Neuron (in vitro differentiated cells): ENCODE data around the gene CTNS.

ENCODE experiments used
- H2AFZ ChIP-seq: one replicate; pipeline ENCODE4 v1.6.1; 2013; ENCODE audit warnings: low read depth, mild to moderate bottlenecking, inconsistent platforms, low read length, moderate library complexity
- H3K27me3 ChIP-seq: one replicate; pipeline ENCODE4 v1.6.1; 2013; ENCODE audit warnings: low read length; ENCODE audit not compliant: insufficient read depth
- H3K36me3 ChIP-seq: one replicate; pipeline ENCODE4 v1.6.1; 2013; ENCODE audit warnings: low read length; ENCODE audit not compliant: insufficient read depth
- H3K4me1 ChIP-seq: one replicate; pipeline ENCODE4 v1.6.1; 2013; ENCODE audit warnings: low read length; ENCODE audit not compliant: insufficient read depth
- H3K4me3 ChIP-seq: 2 replicates; pipeline ENCODE4 v1.5.1; 2013; ENCODE audit warnings: mild to moderate bottlenecking, low read length, moderate library complexity
- H3K9me3 ChIP-seq: one replicate; pipeline ENCODE4 v1.6.1; 2013; ENCODE audit warnings: low read length

CTNS gene

DNA sequence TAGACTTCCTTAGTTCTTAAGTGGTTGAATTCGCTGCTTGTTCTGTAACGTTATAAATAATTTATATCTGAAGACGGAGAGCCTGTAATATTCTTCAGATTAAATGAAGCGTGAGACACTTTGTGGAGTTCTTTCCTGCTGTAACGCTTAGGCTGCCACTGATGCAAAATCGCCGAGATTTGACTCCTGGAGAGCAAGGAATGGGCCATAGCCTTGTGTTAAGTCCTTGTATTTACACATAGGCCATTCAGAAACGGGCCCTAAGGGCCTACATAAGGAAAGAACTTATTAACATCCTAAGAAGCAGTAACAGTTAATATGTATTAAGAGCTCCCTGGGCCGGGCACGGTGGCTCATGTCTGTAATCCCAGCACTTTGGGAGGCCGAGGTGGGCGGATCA, 33.0 kb downstream of the CTNS start:
- H3K27me3 ChIP-seq = no peaks in the 10 kb centered on the region
- no peak overlapping the region for H2AFZ ChIP-seq
- no peaks in the 10 kb centered on the region for H3K9me3 ChIP-seq
- no peaks in the 10 kb centered on the region for H3K36me3 ChIP-seq
- H3K4me3 ChIP-seq = peak overlapping the region; percentile 95
- peaks cover 12% of the 10 kb centered on the region for H3K4me1 ChIP-seq

DNA sequence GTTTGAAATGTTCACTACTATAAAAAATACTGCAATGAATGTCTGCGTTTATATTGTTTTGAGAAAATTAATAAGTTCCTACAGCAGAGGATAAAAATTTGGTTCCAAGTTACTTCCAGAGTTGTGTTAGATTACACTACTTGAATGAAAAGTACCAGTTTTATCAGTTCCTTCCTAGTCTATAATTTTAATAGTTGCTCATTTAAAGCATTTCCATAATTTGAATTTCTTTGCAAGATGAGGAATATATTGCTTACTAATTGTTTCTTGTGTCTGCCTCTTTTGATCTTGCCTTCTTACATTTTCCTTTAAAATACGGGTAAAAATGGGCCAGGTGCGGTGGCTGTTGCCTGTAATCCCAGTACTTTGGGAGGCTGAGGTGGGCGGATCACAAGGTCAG, 36.0 kb downstream of the CTNS start:
- H2AFZ ChIP-seq = no peak overlapping the region
- H3K4me1 ChIP-seq = peaks cover 5% of the 10 kb centered on the region
- H3K36me3 ChIP-seq = no peaks in the 10 kb centered on the region
- peaks cover 5% of the 10 kb centered on the region for H3K27me3 ChIP-seq
- H3K4me3 ChIP-seq = no peak overlapping the region
- H3K9me3 ChIP-seq = no peaks in the 10 kb centered on the region

DNA sequence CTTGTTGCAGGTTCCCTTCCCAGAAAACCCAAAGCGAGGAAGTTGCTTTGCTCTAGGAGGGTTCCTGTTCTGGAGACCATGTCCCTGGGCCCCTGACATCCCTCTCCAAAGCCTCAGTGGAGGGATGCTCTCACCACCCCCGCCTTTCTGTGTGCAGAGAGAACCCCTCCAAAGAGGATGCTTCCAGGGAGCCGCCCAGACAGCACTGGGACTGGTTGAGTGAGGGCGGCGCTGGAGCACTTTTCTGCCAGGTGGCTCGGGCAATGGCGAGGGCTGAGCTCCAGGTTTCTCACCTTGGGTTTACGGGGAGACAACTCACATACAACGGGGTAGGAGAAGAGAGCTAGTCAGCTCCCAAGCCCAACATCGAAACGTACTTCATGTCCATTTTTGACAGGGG, 39.3 kb downstream of the CTNS start:
- peaks cover 5% of the 10 kb centered on the region for H3K27me3 ChIP-seq
- H2AFZ ChIP-seq = no peak overlapping the region
- no peaks in the 10 kb centered on the region for H3K9me3 ChIP-seq
- no peak overlapping the region for H3K4me3 ChIP-seq
- no peaks in the 10 kb centered on the region for H3K36me3 ChIP-seq
- H3K4me1 ChIP-seq = no peaks in the 10 kb centered on the region

DNA sequence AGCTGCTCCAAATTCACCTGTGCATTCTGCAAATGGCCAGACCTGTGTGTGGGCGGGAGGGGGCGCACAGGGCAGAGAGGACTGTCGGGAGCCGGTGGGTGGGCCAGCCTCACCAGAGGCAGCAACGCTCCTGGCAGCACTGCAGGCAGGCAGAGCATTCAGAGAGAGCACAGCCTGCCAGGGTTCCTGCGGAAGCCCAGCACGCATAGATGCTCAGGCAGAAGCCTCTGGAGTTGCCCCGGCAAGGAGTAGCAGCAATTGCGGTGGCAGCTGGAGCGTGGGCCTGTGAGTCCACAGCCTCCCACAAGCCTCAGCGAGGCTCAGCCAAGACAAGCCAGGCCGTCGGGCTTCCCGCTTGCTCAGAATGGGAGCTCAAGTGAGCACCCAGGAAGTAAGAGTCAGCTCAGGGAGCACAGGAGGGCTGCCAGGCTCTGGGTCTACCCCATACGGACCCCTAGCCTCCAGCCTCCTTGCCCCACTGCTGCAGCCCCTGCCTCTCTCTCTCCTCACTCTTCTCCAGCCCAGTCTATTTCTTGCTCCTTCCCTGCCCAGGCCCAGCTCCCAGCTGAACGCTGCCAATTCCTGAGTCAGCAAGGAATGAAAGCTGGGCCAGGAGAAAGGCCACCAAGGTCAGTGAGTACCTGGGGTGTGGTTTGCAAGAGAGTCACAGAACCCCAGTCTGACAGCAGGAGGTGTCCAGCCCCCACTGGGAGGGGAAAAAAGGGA, 41.7 kb downstream of the CTNS start:
- H3K9me3 ChIP-seq = no peaks in the 10 kb centered on the region
- no peak overlapping the region for H3K4me3 ChIP-seq
- peaks cover 5% of the 10 kb centered on the region for H3K27me3 ChIP-seq
- no peaks in the 10 kb centered on the region for H3K36me3 ChIP-seq
- no peaks in the 10 kb centered on the region for H3K4me1 ChIP-seq
- H2AFZ ChIP-seq = no peak overlapping the region

DNA sequence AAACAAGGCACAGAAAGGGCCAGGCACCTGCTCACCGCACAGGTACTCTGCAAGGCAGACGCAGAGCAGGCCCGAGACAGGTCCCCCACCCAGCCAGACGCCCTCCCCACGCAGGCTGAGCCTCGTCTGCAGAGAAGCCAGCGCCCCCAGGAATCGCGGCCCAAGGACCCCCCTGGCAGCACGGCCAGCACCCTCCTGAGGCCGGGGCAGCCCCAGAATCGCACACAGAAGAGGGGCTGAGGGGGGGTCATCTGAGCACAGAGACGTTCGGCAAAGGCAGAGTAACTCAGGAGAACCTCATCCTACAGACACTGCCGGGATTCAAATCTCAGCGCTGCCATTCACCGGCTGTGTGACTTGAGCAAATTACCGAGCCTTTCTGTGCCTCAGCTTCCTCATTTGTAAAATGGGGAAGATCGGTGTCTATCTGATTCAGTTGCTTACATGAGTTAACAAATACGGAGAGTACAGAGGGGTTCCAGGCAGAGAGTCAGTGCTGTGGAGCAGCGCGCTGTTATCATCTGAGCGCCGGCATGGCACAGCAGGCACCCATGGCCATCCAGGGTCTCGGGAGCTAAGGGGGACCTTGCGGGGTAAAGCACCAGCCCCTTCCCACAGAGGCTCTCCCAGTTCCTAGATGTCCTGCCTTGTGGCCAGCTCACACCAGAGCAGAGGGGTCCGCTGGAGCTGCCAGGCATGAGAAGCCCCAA, 42.4 kb downstream of the CTNS start:
- H3K4me1 ChIP-seq = no peaks in the 10 kb centered on the region

DNA sequence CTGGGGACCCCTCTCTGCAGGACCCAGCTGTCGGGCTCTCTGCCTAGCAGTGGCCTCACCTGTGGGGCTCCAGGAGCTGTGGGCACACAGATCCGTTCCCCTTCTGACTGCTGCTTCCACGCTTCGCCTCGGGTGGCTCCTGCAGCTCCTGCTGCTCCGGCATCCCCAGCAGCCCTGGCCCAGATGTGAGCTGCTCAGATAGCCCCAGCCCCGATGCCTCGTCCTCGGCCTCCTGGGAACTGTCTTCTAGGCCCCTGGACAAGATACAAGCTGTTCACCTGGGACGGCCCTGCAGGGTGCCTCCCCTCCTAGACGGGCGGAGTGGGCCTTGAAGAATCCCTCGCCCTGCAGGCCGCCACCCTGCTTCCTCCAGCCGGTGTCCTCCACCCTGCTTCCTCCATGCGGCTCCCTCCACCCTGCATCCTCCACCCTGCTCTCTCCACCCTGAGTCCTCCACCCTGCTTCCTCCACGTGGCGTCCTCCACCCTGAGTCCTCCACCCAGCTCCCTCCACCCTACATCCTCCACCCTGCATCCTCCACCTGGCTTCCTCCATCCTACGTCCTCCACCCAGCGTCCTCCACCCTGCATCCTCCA, 43.1 kb downstream of the CTNS start:
- Histone ChIP-seq H3K4me1 (no peaks in the 10 kb centered on the region), H3K9me3 (no peaks in the 10 kb centered on the region), H3K27me3 (peaks cover 5% of the 10 kb centered on the region), H2AFZ (no peak overlapping the region), H3K36me3 (no peaks in the 10 kb centered on the region), H3K4me3 (no peak overlapping the region)

More for the DNA sequence above, 42.4 kb downstream of the CTNS start:
- no peak overlapping the region for H3K4me3 ChIP-seq
- H3K9me3 ChIP-seq = no peaks in the 10 kb centered on the region
- no peak overlapping the region for H2AFZ ChIP-seq
- H3K36me3 ChIP-seq = no peaks in the 10 kb centered on the region
- peaks cover 5% of the 10 kb centered on the region for H3K27me3 ChIP-seq

DNA sequence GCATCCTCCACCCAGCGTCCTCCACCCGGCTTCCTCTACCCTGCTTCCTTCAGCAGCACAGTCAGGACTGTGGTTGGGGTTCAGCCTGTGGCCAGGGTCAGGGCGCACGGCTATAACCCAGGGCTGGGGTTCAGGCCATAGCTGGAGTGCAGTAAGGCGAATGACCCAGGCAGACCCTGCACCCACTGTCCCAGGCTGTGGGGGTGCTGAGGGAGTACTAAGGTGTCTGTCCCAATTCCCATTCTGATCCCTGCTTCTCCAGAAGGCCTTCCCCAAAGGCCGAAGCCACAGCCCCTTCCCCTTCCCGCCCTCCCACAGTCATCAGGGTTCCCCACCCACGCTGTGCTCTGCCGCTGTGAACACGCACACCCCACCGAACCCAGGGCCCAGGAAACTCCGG, 44.5 kb downstream of the CTNS start:
- Histone ChIP-seq H3K9me3 (no peaks in the 10 kb centered on the region), H3K4me1 (no peaks in the 10 kb centered on the region), H3K36me3 (no peaks in the 10 kb centered on the region), H3K27me3 (peaks cover 5% of the 10 kb centered on the region), H2AFZ (no peak overlapping the region), H3K4me3 (no peak overlapping the region)

DNA sequence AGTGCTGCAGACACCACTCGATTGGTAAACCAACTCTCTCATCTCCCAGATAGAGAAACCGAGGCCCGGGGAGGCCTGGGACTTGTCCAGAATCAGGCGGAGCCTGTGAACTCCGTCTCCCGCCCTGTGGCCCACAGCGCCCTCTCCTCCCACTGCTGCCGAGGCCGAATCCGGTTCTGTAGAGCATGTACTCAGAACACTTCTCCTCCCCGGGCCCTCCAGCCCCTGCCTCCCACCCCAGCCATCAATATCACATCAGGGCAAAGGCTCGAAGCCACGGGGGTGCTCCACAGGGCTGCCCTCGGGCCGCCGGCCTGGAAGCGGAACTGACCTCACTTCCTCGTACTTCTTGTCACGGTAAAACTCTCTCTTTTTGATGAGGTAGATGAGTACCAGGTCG, 45.0 kb downstream of the CTNS start:
- Histone ChIP-seq H3K27me3 (peaks cover 5% of the 10 kb centered on the region), H3K36me3 (no peaks in the 10 kb centered on the region), H3K9me3 (no peaks in the 10 kb centered on the region), H3K4me1 (no peaks in the 10 kb centered on the region), H2AFZ (no peak overlapping the region), H3K4me3 (no peak overlapping the region)

DNA sequence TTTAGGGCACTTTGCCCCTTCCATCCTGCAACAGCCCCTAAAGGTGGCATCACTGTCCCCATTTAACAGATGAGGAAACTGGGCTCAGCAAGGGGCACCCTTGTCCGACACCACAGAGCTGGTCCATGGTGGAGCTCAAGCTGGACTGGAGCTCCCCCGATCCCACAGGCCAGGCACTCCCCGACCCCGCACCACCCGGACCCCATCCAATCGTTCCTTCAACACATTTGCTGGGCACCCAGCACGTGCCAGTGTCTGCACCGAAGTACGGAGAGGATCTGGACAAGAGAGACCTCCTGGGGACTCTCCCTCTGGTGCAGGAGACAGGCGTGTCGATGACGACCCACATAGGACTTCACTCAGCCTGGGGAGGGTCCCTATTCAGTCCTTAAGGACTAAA, 45.5 kb downstream of the CTNS start:
- H2AFZ ChIP-seq = no peak overlapping the region
- H3K4me3 ChIP-seq = no peak overlapping the region
- H3K4me1 ChIP-seq = no peaks in the 10 kb centered on the region
- H3K27me3 ChIP-seq = peaks cover 3% of the 10 kb centered on the region
- no peaks in the 10 kb centered on the region for H3K9me3 ChIP-seq
- no peaks in the 10 kb centered on the region for H3K36me3 ChIP-seq

DNA sequence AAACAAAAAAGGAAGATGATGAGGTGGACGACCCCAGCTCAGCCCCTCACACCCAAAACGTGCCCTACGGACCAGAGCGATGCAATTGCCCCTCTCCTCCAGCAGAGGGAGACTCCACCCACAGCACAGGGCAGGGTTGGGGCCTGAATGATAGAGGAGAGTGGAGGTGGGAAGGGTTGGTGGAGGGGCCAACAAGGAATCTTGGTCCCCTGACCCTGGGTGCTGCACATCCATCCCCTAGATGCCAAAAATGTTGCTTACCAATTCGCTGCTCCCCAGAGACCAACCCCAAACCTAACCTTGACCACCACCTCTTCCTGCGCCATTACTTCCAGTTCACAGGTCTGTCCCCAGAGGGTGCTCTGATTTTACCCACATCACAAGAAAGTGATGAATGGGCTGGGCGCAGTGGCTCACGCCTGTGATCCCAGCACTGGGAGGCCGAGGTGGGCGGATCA, 46.5 kb downstream of the CTNS start:
- Histone ChIP-seq H3K9me3 (no peaks in the 10 kb centered on the region), H3K4me3 (no peak overlapping the region), H3K36me3 (no peaks in the 10 kb centered on the region)

DNA sequence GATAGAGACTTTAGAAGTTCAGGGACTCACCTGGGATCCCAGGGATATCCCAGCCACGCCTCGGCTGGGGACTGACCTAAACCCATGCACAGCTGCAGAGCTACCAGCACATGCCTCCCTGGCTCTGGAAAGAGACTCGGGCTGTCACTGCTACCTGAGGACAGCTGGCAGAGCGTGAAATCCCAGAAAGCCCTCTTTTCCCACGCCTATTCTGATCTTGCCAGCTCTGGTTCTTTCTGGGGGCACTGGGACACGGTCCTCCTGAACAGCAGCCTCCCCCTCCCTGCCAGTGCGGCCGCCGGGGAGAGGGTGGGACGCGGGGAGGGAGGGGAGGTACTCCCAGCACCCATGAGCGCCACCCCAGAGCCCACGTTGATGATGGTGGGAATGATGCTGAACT, 48.6 kb downstream of the CTNS start:
- Histone ChIP-seq H3K9me3 (no peaks in the 10 kb centered on the region), H3K27me3 (no peaks in the 10 kb centered on the region), H3K4me1 (peaks cover 6% of the 10 kb centered on the region), H3K36me3 (no peaks in the 10 kb centered on the region), H3K4me3 (no peak overlapping the region), H2AFZ (no peak overlapping the region)

More for the DNA sequence above, 46.5 kb downstream of the CTNS start:
- Histone ChIP-seq H3K4me1 (peaks cover 1% of the 10 kb centered on the region), H3K27me3 (no peaks in the 10 kb centered on the region), H2AFZ (no peak overlapping the region)

DNA sequence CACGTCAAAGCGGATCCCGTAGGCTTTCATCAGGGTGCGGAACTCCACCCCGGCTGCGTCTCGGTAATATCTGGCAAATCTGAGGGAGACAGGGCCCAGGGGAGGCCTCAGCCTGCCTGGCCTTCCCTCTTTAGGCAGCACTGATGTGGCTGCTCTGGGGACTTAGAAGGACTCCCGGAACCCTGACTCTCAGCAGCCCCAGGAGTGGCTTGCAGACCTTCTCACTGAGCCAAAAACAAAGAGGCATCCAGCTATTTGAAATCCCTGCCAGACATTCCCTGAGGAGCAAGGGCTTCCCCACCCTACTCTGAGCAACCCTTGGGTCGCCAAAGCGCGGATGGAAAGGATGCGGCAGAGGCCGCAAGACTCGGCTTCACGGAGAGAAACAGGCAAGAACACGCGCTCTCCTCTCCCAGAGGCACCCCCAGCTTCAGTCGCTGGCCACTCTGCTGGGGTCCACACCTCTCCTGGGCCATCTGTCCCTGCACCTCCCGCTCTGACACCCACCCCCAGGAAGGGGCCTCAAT, 51.5 kb downstream of the CTNS start:
- Histone ChIP-seq H3K4me3 (no peak overlapping the region), H2AFZ (no peak overlapping the region), H3K27me3 (no peaks in the 10 kb centered on the region), H3K9me3 (no peaks in the 10 kb centered on the region), H3K4me1 (peaks cover 6% of the 10 kb centered on the region), H3K36me3 (no peaks in the 10 kb centered on the region)

DNA sequence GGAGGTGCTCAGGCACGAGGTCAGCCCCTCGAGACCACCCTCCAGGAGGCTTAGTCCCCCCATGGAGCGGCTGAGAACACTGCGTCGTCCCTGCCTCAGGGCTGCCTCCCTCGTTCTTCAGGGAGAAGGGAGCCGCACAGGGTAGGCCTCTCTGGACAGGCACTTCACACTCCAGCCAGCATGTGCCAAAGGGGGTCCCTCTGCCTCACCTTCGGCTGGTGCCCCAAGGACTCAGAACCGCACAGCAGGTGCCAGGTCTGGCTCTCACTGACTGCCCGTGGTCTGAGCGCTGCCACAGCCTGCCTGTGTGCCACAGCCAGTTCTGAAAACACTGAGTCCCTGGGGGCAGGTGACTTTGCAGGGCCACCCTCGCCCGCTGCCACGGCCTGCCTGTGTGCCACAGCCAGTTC, 52.3 kb downstream of the CTNS start:
- no peaks in the 10 kb centered on the region for H3K27me3 ChIP-seq
- peaks cover 6% of the 10 kb centered on the region for H3K4me1 ChIP-seq
- no peaks in the 10 kb centered on the region for H3K36me3 ChIP-seq
- H2AFZ ChIP-seq = no peak overlapping the region
- no peak overlapping the region for H3K4me3 ChIP-seq
- no peaks in the 10 kb centered on the region for H3K9me3 ChIP-seq
